HepG2 (cell line): Measurements from ENCODE around the gene DNAJC21. TPM values are rescaled to one million over a fixed set of nuclear protein-coding genes. Genes with fewer than 3 reads are reported as not detected.

ENCODE experiments used
- ATF7 ChIP-seq, 2 experiments: fragments of 450-650 bp in 1 of 2; sonication (generic) in 1 of 2; formaldehyde crosslinking in 1 of 2; IDR thresholded peaks; 2 replicates each; pipeline versions ENCODE4 v1.4.0 to v1.6.1; 2016 to 2020; ENCODE audit warnings: antibody characterized with exemption in 1 of 2, mild to moderate bottlenecking in 1 of 2, missing genetic modification reagents in 1 of 2
- CREB1 ChIP-seq, 2 experiments: fragments of 450-650 bp in 1 of 2; IDR thresholded peaks; 2 replicates each; pipeline ENCODE4 v1.6.1; 2016 to 2017; ENCODE audit warnings: control low read depth in 1 of 2, mild to moderate bottlenecking in 1 of 2, missing compliant biosample characterization in 1 of 2, missing genetic modification characterization in 1 of 2
- DPF2 ChIP-seq: sonication (generic); formaldehyde crosslinking; IDR thresholded peaks from 2 replicates; pipeline ENCODE4 v1.4.0; 2020; ENCODE audit warnings: mild to moderate bottlenecking, low read depth, missing genetic modification reagents, borderline replicate concordance
- FOXO1 ChIP-seq: sonication (generic); formaldehyde crosslinking; IDR thresholded peaks from 2 replicates; pipeline ENCODE4 v1.4.0; 2020; ENCODE audit warnings: missing genetic modification reagents
- KDM5B ChIP-seq: sonication (generic); formaldehyde crosslinking; IDR thresholded peaks from 2 replicates; pipeline ENCODE4 v1.4.0; 2020; ENCODE audit warnings: missing genetic modification reagents, mild to moderate bottlenecking, borderline replicate concordance
- KLF11 ChIP-seq: IDR thresholded peaks from 2 replicates; pipeline ENCODE4 v1.6.1; 2016; ENCODE audit warnings: missing compliant biosample characterization
- RCOR2 ChIP-seq: IDR thresholded peaks from 2 replicates; pipeline ENCODE4 v1.6.1; 2016; ENCODE audit warnings: missing biosample characterization, missing genetic modification reagents
- SETDB1 ChIP-seq: sonication (generic); formaldehyde crosslinking; IDR thresholded peaks from 2 replicates; pipeline ENCODE4 v1.5.1; 2020; ENCODE audit warnings: missing genetic modification reagents, mild to moderate bottlenecking, borderline replicate concordance
- TCF7 ChIP-seq: sonication (generic); IDR thresholded peaks from 2 replicates; pipeline ENCODE4 v1.6.1; 2016; ENCODE audit warnings: antibody characterized with exemption, low read depth
- TEAD2 ChIP-seq: sonication (generic); formaldehyde crosslinking; IDR thresholded peaks from 2 replicates; pipeline ENCODE4 v1.9.0; 2021; ENCODE audit warnings: missing genetic modification reagents
- THYN1 ChIP-seq: sonication (generic); formaldehyde crosslinking; IDR thresholded peaks from 2 replicates; pipeline ENCODE4 v1.8.1; 2023; ENCODE audit warnings: low read depth, mild to moderate bottlenecking, moderate library complexity, missing genetic modification reagents, borderline replicate concordance
- ZBTB7A ChIP-seq: sonication (generic); formaldehyde crosslinking; IDR thresholded peaks from 2 replicates; pipeline ENCODE4 v1.8.0; 2022; ENCODE audit warnings: mild to moderate bottlenecking, missing genetic modification reagents
- ZFP36L1 ChIP-seq: sonication (generic); formaldehyde crosslinking; IDR thresholded peaks from 2 replicates; pipeline ENCODE4 v1.8.0; 2022; ENCODE audit warnings: mild to moderate bottlenecking, missing genetic modification reagents, moderate library complexity
- ZKSCAN5 ChIP-seq: sonication (generic); formaldehyde crosslinking; IDR thresholded peaks from 2 replicates; pipeline ENCODE4 v1.5.1; 2020; ENCODE audit warnings: mild to moderate bottlenecking, missing genetic modification reagents
- ZNF10 ChIP-seq: sonication (generic); formaldehyde crosslinking; IDR thresholded peaks from 2 replicates; pipeline ENCODE4 v1.4.0; 2020; ENCODE audit warnings: mild to moderate bottlenecking, low read depth, missing genetic modification reagents, borderline replicate concordance
- ZNF331 ChIP-seq: sonication (generic); formaldehyde crosslinking; IDR thresholded peaks from 2 replicates; pipeline ENCODE4 v1.4.0; 2020; ENCODE audit warnings: missing genetic modification reagents
- polyA plus RNA-seq, 8 experiments: library from polyadenylated mRNA; depleted of rRNA in 3 of 8; stranded (reverse) in 7 of 8; unstranded in 1 of 8; fragments of >200 nt; fragmentation: Illumina TruSeq in 4 of 8; extraction: Trizol in 4 of 8; gene quantifications; 2 replicates each; pipeline versions ENCODE4 v1.2.1 to v1.2.3, GENCODE V29; 2011 to 2016; ENCODE audit warnings: low read depth in 4 of 8, missing spikeins in 1 of 8, mixed read lengths in 1 of 8; ENCODE audit not compliant: insufficient read depth in 1 of 8
- total RNA-seq, 5 experiments: library from RNA; depleted of rRNA; stranded (reverse); fragments of >200 nt; fragmentation: Illumina TruSeq; extraction: Trizol; gene quantifications; 2 replicates each; pipeline ENCODE4 v1.2.3, GENCODE V29; 2016; ENCODE audit warnings: low read depth in 1 of 5
- TF ChIP-seq, protein P1 (sequence below): sonication (generic); formaldehyde crosslinking; IDR thresholded peaks from 2 replicates; pipeline ENCODE4 v1.4.0; 2020; ENCODE audit warnings: missing genetic modification reagents
- TF ChIP-seq, protein P2 (sequence below): sonication (generic); formaldehyde crosslinking; IDR thresholded peaks from 2 replicates; pipeline ENCODE4 v1.4.0; 2020; ENCODE audit warnings: missing genetic modification reagents
- TF ChIP-seq, protein P3 (sequence below): sonication (generic); formaldehyde crosslinking; IDR thresholded peaks from 2 replicates; pipeline ENCODE4 v1.5.1; 2020; ENCODE audit warnings: missing genetic modification reagents, mild to moderate bottlenecking, borderline replicate concordance
- TF ChIP-seq, protein P4 (sequence below): sonication (generic); formaldehyde crosslinking; IDR thresholded peaks from 2 replicates; pipeline ENCODE4 v1.4.0; 2020; ENCODE audit warnings: missing genetic modification reagents, borderline replicate concordance
- TF ChIP-seq, protein P5 (sequence below): IDR thresholded peaks from 2 replicates; pipeline ENCODE4 v1.6.1; 2012; ENCODE audit warnings: low read depth, low read length, improper control_type of control experiment

DNAJC21 gene
- total and polyA plus RNA-seq, 2 of the 13 experiments (the other 11 are each of a cell fraction or from before 2014, with no cell fraction given), result 10.9 to 41.6 TPM

DNA sequence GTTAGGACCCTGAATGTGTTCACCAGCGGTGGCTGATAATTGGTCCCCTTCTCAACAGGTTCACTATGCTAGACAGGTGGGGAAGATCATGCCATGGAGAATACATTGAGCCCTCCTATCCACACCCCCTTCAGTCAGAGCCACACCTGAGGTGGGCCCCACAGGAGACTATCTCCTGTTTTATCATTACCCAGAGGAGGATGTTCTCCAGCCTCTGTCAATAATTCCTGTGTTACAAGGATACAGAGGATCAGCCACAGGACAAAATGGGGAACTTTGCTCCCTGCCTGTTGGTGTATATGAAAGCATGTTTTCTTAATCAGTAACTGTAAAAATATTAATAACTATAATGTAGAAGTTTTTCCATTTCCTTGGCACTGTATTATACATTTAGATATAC is 40.0 kb upstream of the DNAJC21 start (continued):
- TF ChIP-seq, protein P1, sequence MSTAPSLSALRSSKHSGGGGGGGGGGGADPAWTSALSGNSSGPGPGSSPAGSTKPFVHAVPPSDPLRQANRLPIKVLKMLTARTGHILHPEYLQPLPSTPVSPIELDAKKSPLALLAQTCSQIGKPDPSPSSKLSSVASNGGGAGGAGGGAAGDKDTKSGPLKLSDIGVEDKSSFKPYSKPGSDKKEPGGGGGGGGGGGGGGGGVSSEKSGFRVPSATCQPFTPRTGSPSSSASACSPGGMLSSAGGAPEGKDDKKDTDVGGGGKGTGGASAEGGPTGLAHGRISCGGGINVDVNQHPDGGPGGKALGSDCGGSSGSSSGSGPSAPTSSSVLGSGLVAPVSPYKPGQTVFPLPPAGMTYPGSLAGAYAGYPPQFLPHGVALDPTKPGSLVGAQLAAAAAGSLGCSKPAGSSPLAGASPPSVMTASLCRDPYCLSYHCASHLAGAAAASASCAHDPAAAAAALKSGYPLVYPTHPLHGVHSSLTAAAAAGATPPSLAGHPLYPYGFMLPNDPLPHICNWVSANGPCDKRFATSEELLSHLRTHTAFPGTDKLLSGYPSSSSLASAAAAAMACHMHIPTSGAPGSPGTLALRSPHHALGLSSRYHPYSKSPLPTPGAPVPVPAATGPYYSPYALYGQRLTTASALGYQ (CRISPR knock-in tag), result peak; percentile 28; the same call in 1 of the 2 replicates
- TF ChIP-seq KDM5B (CRISPR knock-in tag), result no peak
- no peak for TF ChIP-seq THYN1
- no peak for TF ChIP-seq ZFP36L1 (CRISPR knock-in tag)
- TF ChIP-seq CREB1 (IDR thresholded peaks at IDR 0.05), result no peak
- TF ChIP-seq CREB1 (CRISPR knock-in tag; IDR thresholded peaks at IDR 0.05), result 0 out of 2 replicates have a peak, but pooled peaks have one; percentile 13
- TF ChIP-seq KLF11 (CRISPR knock-in tag), result no peak
- no peak for TF ChIP-seq ZNF10 (CRISPR knock-in tag)
- TF ChIP-seq, protein P2, sequence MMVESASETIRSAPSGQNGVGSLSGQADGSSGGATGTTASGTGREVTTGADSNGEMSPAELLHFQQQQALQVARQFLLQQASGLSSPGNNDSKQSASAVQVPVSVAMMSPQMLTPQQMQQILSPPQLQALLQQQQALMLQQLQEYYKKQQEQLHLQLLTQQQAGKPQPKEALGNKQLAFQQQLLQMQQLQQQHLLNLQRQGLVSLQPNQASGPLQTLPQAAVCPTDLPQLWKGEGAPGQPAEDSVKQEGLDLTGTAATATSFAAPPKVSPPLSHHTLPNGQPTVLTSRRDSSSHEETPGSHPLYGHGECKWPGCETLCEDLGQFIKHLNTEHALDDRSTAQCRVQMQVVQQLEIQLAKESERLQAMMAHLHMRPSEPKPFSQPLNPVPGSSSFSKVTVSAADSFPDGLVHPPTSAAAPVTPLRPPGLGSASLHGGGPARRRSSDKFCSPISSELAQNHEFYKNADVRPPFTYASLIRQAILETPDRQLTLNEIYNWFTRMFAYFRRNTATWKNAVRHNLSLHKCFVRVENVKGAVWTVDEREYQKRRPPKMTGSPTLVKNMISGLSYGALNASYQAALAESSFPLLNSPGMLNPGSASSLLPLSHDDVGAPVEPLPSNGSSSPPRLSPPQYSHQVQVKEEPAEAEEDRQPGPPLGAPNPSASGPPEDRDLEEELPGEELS (CRISPR knock-in tag), result peak; percentile 75
- TF ChIP-seq, protein P3, sequence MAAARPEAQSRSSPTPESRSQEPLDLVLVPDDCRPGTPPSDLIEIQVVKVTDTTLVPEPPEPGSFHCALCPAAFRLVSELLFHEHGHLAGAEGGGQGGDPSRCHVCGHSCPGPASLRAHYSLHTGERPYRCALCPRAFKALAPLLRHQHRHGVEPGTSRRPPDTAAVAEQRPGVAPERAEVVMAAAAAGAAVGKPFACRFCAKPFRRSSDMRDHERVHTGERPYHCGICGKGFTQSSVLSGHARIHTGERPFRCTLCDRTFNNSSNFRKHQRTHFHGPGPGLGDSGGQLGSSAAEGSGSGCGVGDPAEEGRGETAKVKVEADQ, result no peak
- no peak for TF ChIP-seq ZBTB7A (CRISPR knock-in tag)
- TF ChIP-seq, protein P4, sequence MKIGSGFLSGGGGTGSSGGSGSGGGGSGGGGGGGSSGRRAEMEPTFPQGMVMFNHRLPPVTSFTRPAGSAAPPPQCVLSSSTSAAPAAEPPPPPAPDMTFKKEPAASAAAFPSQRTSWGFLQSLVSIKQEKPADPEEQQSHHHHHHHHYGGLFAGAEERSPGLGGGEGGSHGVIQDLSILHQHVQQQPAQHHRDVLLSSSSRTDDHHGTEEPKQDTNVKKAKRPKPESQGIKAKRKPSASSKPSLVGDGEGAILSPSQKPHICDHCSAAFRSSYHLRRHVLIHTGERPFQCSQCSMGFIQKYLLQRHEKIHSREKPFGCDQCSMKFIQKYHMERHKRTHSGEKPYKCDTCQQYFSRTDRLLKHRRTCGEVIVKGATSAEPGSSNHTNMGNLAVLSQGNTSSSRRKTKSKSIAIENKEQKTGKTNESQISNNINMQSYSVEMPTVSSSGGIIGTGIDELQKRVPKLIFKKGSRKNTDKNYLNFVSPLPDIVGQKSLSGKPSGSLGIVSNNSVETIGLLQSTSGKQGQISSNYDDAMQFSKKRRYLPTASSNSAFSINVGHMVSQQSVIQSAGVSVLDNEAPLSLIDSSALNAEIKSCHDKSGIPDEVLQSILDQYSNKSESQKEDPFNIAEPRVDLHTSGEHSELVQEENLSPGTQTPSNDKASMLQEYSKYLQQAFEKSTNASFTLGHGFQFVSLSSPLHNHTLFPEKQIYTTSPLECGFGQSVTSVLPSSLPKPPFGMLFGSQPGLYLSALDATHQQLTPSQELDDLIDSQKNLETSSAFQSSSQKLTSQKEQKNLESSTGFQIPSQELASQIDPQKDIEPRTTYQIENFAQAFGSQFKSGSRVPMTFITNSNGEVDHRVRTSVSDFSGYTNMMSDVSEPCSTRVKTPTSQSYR (CRISPR knock-in tag), result no peak
- TF ChIP-seq DPF2 (CRISPR knock-in tag), result peak; percentile 86
- TF ChIP-seq, protein P5, sequence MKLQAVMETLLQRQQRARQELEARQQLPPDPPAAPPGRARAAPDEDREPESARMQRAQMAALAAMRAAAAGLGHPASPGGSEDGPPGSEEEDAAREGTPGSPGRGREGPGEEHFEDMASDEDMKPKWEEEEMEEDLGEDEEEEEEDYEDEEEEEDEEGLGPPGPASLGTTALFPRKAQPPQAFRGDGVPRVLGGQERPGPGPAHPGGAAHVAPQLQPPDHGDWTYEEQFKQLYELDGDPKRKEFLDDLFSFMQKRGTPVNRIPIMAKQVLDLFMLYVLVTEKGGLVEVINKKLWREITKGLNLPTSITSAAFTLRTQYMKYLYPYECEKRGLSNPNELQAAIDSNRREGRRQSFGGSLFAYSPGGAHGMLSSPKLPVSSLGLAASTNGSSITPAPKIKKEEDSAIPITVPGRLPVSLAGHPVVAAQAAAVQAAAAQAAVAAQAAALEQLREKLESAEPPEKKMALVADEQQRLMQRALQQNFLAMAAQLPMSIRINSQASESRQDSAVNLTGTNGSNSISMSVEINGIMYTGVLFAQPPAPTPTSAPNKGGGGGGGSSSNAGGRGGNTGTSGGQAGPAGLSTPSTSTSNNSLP, result peak; percentile 43; the same call in 1 of the 2 replicates
- peak; percentile 21; the same call in 1 of the 2 replicates for TF ChIP-seq TCF7
- 0 out of 2 replicates have a peak, but pooled peaks have one; percentile 52 for TF ChIP-seq ZNF331 (CRISPR knock-in tag)
- TF ChIP-seq TEAD2 (CRISPR knock-in tag), result no peak
- TF ChIP-seq ATF7 (IDR thresholded peaks at IDR 0.05), result no peak
- no peak for TF ChIP-seq ATF7 (CRISPR knock-in tag; IDR thresholded peaks at IDR 0.05)
- TF ChIP-seq SETDB1 (CRISPR knock-in tag), result no peak
- peak; percentile 67; the same call in 1 of the 2 replicates for TF ChIP-seq FOXO1 (CRISPR knock-in tag)
- TF ChIP-seq RCOR2, result peak; percentile 81
- no peak for TF ChIP-seq ZKSCAN5 (CRISPR knock-in tag)
